HCT116 (cell line): ENCODE results near the gene NPLOC4. TPM values are rescaled to one million over a fixed set of nuclear protein-coding genes. Genes with fewer than 3 reads are reported as not detected.

Source experiments
- ATAC-seq: fragments of 200-7000 bp; cut with Tn5 transposase; 2 replicates; pipeline ENCODE4 v1.9.1; 2020; ENCODE audit warnings: mild to moderate bottlenecking, moderate library complexity
- BruUV-seq: library from RNA; stranded (reverse); fragments of 400-500 nt; replicated peaks from 2 replicates; lab custom pipeline; 2021; lab: Mats Ljungman, UMichigan
- CTCF ChIA-PET: fragments of 300-600 bp; sonication (Branson Sonifier 250); formaldehyde crosslinking; loops from one replicate; lab custom pipeline; 2021; ENCODE audit warnings: antibody characterized with exemption; lab: Charles Lee
- POLR2A ChIA-PET: fragments of 300-600, 350-600 bp; sonication (Branson Sonifier 250); formaldehyde crosslinking; loops from one replicate; lab custom pipeline; 2021; ENCODE audit warnings: antibody characterized with exemption; lab: Charles Lee
- RAD21 ChIA-PET, 2 experiments: fragments of 300-600 bp; sonication (Branson Sonifier 250); formaldehyde crosslinking; loops; one replicate each; lab custom pipeline; 2023; ENCODE audit warnings: low total read pairs in 2 of 2; ENCODE audit not compliant: uncharacterized antibody in 2 of 2, unreplicated experiment in 2 of 2, low non-redundant PET in 1 of 2; lab: Charles Lee
- DNase-seq: peaks from one replicate; pipeline ENCODE4 v3.0.0-alpha.2; 2010; ENCODE audit warnings: low read depth, low spot score
- H2AFZ ChIP-seq: fragments of 200-600 bp; shearing (Covaris generic), sonication (generic); 2 replicates; pipeline ENCODE4 v1.6.1; 2017; ENCODE audit warnings: low read depth, mixed run types, mixed read lengths, antibody characterized with exemption, low read length; ENCODE audit not compliant: poor library complexity, severe bottlenecking
- H3K27ac ChIP-seq: 2 replicates; pipeline ENCODE4 v1.5.1; 2012; ENCODE audit warnings: low read depth, low read length
- H3K27me3 ChIP-seq: fragments of 200-600 bp; sonication (generic); 2 replicates; pipeline ENCODE4 v1.6.1; 2016; ENCODE audit warnings: mixed run types, low read length, mixed read lengths; ENCODE audit not compliant: insufficient read depth
- H3K36me3 ChIP-seq, 2 experiments: fragments of 200-500 bp in 1 of 2; fragments of 200-600 bp in 1 of 2; sonication (Bioruptor generic) in 1 of 2; sonication (generic) in 1 of 2; 2 replicates each; pipeline versions ENCODE4 v1.5.1 to v1.6.1; 2014 to 2016; ENCODE audit warnings: low read length in 2 of 2, inconsistent platforms in 1 of 2, mixed read lengths in 1 of 2, mixed run types in 1 of 2; ENCODE audit not compliant: insufficient read depth in 2 of 2, control insufficient read depth in 1 of 2
- H3K4me1 ChIP-seq, 2 experiments: fragments of 200-600 bp in 1 of 2; sonication (generic) in 1 of 2; 2 replicates each; pipeline versions ENCODE4 v1.5.1 to v1.6.1; 2012 to 2017; ENCODE audit warnings: low read length in 2 of 2, inconsistent platforms in 1 of 2, mild to moderate bottlenecking in 1 of 2, mixed read lengths in 1 of 2, mixed run types in 1 of 2, moderate library complexity in 1 of 2; ENCODE audit not compliant: insufficient read depth in 2 of 2, control insufficient read depth in 1 of 2
- H3K4me2 ChIP-seq: fragments of 200-600 bp; sonication (generic); 2 replicates; pipeline ENCODE4 v1.6.1; 2017; ENCODE audit warnings: mixed run types, low read length, mixed read lengths
- H3K4me3 ChIP-seq, 2 experiments: fragments of 200-600 bp in 1 of 2; sonication (generic) in 1 of 2; replicated peaks in 1 of 2; 2 replicates each; pipeline ENCODE4 v1.5.1; 2011 to 2016; ENCODE audit warnings: low read length in 2 of 2, control low read depth in 1 of 2, low read depth in 1 of 2, mild to moderate bottlenecking in 1 of 2, mixed read lengths in 1 of 2, mixed run types in 1 of 2
- H3K79me2 ChIP-seq: fragments of 200-600 bp; sonication (generic); 2 replicates; pipeline ENCODE4 v1.6.1; 2017; ENCODE audit warnings: mild to moderate bottlenecking, mixed run types, low read length, moderate library complexity, mixed read lengths; ENCODE audit not compliant: insufficient read depth
- H3K9ac ChIP-seq: fragments of 200-600 bp; sonication (generic); 2 replicates; pipeline ENCODE4 v1.6.1; 2016; ENCODE audit warnings: low read length, mixed read lengths
- H3K9me2 ChIP-seq: fragments of 200-600 bp; sonication (generic), shearing (Covaris generic); 2 replicates; pipeline ENCODE4 v1.6.1; 2017; ENCODE audit warnings: mixed run types, mild to moderate bottlenecking, moderate library complexity; ENCODE audit not compliant: insufficient read depth
- H3K9me3 ChIP-seq, 2 experiments: fragments of 200-500 bp in 1 of 2; fragments of 200-600 bp in 1 of 2; sonication (Bioruptor generic) in 1 of 2; sonication (generic) in 1 of 2; 2 replicates each; pipeline ENCODE4 v1.6.1; 2014 to 2017; ENCODE audit warnings: low read length in 2 of 2, mixed read lengths in 2 of 2, inconsistent platforms in 1 of 2, low read depth in 1 of 2, mild to moderate bottlenecking in 1 of 2, mixed run types in 1 of 2, moderate library complexity in 1 of 2; ENCODE audit not compliant: control insufficient read depth in 1 of 2, insufficient read depth in 1 of 2
- H4K20me1 ChIP-seq: fragments of 200-600 bp; sonication (generic), shearing (Covaris generic); 2 replicates; pipeline ENCODE4 v1.6.1; 2017; ENCODE audit warnings: mixed run types, mild to moderate bottlenecking, moderate library complexity; ENCODE audit not compliant: insufficient read depth
- ATF3 ChIP-seq: IDR thresholded peaks from 2 replicates; pipeline ENCODE4 v1.6.1; 2012
- CBX3 ChIP-seq: IDR thresholded peaks from 2 replicates; pipeline ENCODE4 v1.6.1; 2012; ENCODE audit warnings: low read depth
- EZH2 ChIP-seq: fragments of 200-600 bp; sonication (generic); IDR thresholded peaks from 2 replicates; pipeline ENCODE4 v1.6.1; 2017; ENCODE audit warnings: antibody characterized with exemption, mixed run types
- POLR2A ChIP-seq: IDR thresholded peaks from 2 replicates; pipeline ENCODE4 v1.7.0; 2011; ENCODE audit warnings: borderline replicate concordance; ENCODE audit not compliant: insufficient read depth, insufficient read length; ENCODE audit errors: extremely low read depth
- POLR2AphosphoS5 ChIP-seq: IDR thresholded peaks from 2 replicates; pipeline ENCODE4 v1.6.1; 2011; ENCODE audit warnings: mild to moderate bottlenecking, low read depth, low read length, moderate library complexity
- RAD21 ChIP-seq: IDR thresholded peaks from 2 replicates; pipeline ENCODE4 v1.6.1; 2012; ENCODE audit warnings: low read depth, mild to moderate bottlenecking
- SIN3A ChIP-seq: IDR thresholded peaks from 2 replicates; pipeline ENCODE4 v1.6.1; 2012; ENCODE audit warnings: low read depth
- SP1 ChIP-seq: IDR thresholded peaks from 2 replicates; pipeline ENCODE4 v1.6.1; 2012; ENCODE audit warnings: low read depth
- SRF ChIP-seq: IDR thresholded peaks from 2 replicates; pipeline ENCODE4 v1.6.1; 2012; ENCODE audit warnings: low read depth
- TCF7L2 ChIP-seq: IDR thresholded peaks from 2 replicates; pipeline ENCODE4 v1.7.0; 2011; ENCODE audit warnings: borderline replicate concordance, inconsistent platforms; ENCODE audit not compliant: insufficient read depth, insufficient read length; ENCODE audit errors: extremely low read depth
- YY1 ChIP-seq: IDR thresholded peaks from 2 replicates; pipeline ENCODE4 v1.6.1; 2011; ENCODE audit warnings: low read length, low read depth, moderate library complexity, mild to moderate bottlenecking; ENCODE audit not compliant: insufficient replicate concordance; ENCODE audit errors: extremely low read depth
- ZBTB33 ChIP-seq: IDR thresholded peaks from 2 replicates; pipeline ENCODE4 v1.6.1; 2011; ENCODE audit warnings: mild to moderate bottlenecking, low read length, moderate library complexity; ENCODE audit not compliant: insufficient replicate concordance; ENCODE audit errors: extremely low read depth
- ZNF274 ChIP-seq: fragments of 200-500 bp; sonication (Bioruptor generic); IDR thresholded peaks from 2 replicates; pipeline ENCODE4 v1.6.1; 2014; ENCODE audit warnings: mild to moderate bottlenecking, low read depth, low read length, inconsistent platforms
- intact Hi-C: fragments of 100-400 bp; cut with micrococcal nuclease; formaldehyde crosslinking; loops from 2 replicates; pipeline ENCODE4 v1.10.0; 2022
- total RNA-seq: library from RNA; stranded (reverse); gene quantifications from one replicate; pipeline ENCODE4 v1.2.1, GENCODE V29; 2021; ENCODE audit not compliant: unreplicated experiment

NPLOC4 gene
- total RNA-seq, 1 experiment from 2014 or later: 137 TPM

GRCh38 chr17:81519284-81520020 is 117.5 kb downstream of the NPLOC4 start (continued):
- TF ChIP-seq ZBTB33 (peak; percentile 83), TCF7L2 (peak; percentile 26), EZH2 (no peak), SRF (no peak), RAD21 (no peak), ATF3 (no peak), ZNF274 (no peak), YY1 (peak; percentile 35), CBX3 (no peak)

- Histone ChIP-seq H4K20me1 (no peaks in the 10 kb centered on the region), H3K27ac (peak overlapping the region; percentile 98), H3K79me2 (peaks cover 34% of the 10 kb centered on the region), H3K27me3 (no peaks in the 10 kb centered on the region), H3K4me2 (peak overlapping the region; percentile 100), H3K4me1 (peaks cover 34 to 65% of the 10 kb centered on the region in 2 experiments), H3K9me2 (no peaks in the 10 kb centered on the region), H3K4me3 (peak overlapping the region; percentile 56 to 77), H2AFZ (no peak overlapping the region), H3K9me3 (no peaks in the 10 kb centered on the region)
- ATAC-seq: peak; percentile 51
- DNase-seq: no peak
- no TSS peak for BruUV-seq
- RAD21 ChIA-PET: interaction anchor here in 1 of 2 experiments (1.0 kb wide), 2 partner anchors 9 to 20 kb away, joined by 3 to 4 read pairs; partner anchors contain the start of gene FSCN2
- CTCF ChIA-PET: interaction anchor here (0.7 to 1.5 kb wide), 5 partner anchors 8 to 82 kb away, joined by 3 to 8 read pairs (median 3); no protein-coding TSS in a partner anchor
- peak; percentile 34 for TF ChIP-seq POLR2A
- peak; percentile 45 for TF ChIP-seq POLR2AphosphoS5
- no peak for TF ChIP-seq SP1
- TF ChIP-seq SIN3A: no peak
- TF ChIP-seq, all 23 proteins: peak for 2
- POLR2A ChIA-PET: interaction anchor here (0.9 to 3.1 kb wide), 11 partner anchors 8 to 280 kb away, joined by 3 to 42 read pairs (median 4); partner anchors contain the start of genes ARL16, BAHCC1, FAAP100 and HGS
- H3K36me3 ChIP-seq: no peaks in the 10 kb centered on the region
- H3K9ac ChIP-seq: peak overlapping the region; percentile 94
- intact Hi-C loops: no loop called here
Measured at GRCh38 chr17:81518785-81519283, 118.1 kb downstream of the NPLOC4 start.
